GM12874 (cell line): ENCODE results near the gene CAND1.

Experiments used
- TF ChIP-seq, protein P1 (sequence below): IDR thresholded peaks from 2 replicates; pipeline ENCODE4 v1.5.1; 2011; ENCODE audit warnings: low read depth, mild to moderate bottlenecking, control low read depth, low read length, moderate library complexity; ENCODE audit not compliant: insufficient read depth

The CAND1 gene

DNA sequence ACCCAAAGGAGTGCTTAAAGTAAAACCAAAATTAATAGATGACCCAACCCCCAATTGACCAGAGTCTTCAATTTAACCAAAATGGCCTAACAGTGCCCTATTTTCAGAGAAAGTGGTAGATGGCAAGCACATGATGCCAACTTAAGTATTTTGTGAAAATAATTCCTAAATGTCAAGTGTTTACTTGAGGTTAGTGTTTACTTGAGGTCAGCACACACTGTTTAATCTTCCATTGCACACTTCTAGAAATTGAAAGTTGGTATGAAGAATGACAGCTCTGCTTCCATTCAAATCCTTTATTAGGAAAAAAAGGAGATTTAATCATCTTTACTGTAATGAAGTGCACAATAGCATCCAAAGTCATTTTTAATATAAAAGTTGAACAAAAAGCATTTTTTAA, 25.9 kb upstream of the CAND1 start:
- TF ChIP-seq, protein P1, sequence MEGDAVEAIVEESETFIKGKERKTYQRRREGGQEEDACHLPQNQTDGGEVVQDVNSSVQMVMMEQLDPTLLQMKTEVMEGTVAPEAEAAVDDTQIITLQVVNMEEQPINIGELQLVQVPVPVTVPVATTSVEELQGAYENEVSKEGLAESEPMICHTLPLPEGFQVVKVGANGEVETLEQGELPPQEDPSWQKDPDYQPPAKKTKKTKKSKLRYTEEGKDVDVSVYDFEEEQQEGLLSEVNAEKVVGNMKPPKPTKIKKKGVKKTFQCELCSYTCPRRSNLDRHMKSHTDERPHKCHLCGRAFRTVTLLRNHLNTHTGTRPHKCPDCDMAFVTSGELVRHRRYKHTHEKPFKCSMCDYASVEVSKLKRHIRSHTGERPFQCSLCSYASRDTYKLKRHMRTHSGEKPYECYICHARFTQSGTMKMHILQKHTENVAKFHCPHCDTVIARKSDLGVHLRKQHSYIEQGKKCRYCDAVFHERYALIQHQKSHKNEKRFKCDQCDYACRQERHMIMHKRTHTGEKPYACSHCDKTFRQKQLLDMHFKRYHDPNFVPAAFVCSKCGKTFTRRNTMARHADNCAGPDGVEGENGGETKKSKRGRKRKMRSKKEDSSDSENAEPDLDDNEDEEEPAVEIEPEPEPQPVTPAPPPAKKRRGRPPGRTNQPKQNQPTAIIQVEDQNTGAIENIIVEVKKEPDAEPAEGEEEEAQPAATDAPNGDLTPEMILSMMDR: no peak

DNA sequence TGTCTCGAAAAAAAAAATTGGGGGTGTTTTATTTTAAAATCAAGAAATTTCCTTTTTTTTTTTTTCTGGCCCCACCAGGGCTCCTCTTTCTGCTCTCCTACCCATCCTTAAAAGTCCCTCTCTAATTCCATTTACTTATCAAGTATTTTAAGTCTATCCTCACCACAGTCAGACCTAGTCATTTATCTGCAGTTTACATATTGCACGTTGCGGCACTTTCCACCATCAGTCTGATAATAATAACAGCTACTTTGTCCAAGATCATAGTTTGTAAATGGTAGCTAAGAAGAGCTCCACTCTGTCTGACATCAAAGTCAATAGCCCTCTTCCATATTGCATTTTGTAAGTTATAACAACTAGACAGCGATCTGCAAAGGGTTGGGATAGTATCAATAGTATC, 23.6 kb upstream of the CAND1 start:
- TF ChIP-seq, protein P1: no peak

DNA sequence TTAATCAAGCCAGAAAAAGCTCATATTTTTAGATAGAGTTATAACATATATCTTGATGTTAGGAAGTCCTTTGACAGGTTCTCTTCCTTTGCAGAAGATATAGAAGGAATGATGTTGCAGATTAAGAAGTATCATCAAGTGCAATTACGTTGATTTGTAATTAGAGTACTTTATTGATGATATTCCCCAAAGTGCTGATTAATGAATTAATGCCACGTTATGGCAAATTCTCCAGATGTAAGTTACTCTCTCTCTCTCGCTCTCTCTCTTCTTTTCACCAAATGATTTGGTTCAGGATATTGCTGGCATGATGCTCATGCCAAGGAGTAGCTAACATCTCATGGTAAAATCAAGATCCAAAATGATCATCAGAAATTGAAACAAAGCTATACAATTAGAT, 18.1 kb upstream of the CAND1 start:
- TF ChIP-seq, protein P1: no peak

DNA sequence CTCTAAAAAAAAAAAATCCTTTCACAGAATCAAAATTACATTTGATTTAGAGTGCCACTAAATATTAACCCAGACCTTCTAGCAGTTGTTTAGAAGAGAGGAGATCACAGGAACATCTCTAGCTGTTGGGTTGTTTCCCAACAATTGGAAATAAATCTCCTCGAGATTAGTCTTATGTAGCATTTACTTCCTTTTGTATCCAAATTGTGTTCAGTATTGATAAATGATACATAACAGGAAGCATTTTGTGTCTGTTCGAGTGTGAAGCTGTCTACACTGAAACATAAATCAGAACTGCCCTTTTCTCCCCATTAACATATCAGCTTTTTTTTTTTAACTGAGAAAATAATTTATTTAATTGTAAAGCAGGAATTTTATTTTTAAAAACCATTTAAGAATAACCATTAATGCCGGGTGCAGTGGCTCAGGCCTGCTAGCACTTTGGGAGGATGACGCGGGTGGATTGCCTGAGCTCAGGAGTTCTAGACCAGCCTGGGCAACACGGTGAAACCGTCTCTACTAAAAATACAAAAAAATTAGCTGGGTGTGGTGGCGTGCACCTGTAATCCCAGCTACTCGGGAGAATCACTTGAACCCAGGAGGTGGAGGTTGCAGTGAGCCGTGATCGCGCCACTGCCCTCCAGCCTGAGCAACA, 14.7 kb upstream of the CAND1 start:
- TF ChIP-seq, protein P1: no peak

DNA sequence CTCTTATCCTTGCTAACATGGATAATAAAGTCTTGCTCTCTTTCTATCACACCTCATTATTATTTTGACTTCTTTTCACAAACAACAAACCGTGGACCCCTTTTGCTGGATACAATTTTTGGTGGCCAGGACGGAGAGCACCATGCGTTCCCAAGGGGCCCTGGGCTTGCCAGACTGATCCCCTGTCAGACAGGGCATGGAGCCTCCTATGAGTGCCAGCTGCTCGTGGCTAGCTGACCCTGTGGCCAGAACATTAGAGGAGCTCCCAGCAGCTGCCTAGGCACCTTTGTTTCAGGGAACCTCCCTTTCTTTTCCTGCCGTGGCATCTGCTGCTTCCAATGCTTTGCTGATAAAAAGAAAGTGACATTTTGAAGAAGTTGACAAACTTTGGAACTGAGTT, 12.5 kb upstream of the CAND1 start:
- TF ChIP-seq, protein P1: no peak

DNA sequence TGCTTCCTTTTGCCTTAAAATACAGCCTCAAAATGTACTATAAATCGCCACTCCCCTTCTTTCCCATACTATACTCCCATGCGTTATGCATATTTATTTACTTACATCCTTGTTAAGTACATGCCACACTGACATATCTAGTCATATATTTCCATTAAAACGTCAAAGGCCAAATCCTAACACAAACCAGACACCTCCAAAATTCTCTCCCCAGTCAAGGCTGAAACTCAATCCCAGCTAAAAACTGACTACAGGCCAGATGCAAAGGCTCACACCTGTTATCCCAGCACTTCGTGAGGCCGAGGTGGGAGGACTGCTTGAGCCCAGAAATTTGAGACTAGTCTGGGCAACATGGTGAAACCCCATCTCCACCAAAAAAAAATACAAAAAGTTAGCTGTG, 5.7 kb upstream of the CAND1 start:
- TF ChIP-seq, protein P1: no peak

DNA sequence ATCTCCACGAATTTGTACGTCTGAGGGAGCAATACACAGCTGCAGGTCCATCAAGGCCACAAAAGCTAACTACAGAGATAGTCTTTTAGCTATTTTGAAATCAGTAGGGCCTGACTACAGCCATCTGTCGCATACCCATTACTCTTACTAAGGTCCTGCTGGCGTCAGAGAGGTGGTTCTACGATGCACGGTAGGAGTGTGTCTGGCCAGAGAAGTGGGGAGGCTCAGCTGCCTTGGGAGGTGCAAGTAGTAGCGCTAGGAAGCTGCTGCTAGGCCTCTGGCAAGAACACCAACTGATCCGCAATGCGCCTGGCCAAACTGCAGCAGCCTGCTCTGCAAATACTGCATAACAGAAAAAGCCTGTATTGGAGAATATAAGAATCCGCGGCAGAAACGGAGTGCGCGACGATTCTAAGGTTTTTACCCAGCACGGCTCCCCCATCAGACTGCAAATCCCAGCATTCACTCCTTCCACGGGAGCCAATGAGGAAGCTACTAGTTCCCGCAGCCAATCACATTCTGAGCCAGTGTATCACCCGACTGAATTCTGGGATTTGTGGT, 743 bp upstream of the CAND1 start:
- TF ChIP-seq, protein P1: no peak
